Keratinocyte (primary cell): ENCODE results near the gene THSD7B. TPM values are rescaled to one million over a fixed set of nuclear protein-coding genes. Genes with fewer than 3 reads are reported as not detected.
A peak's percentile ranks its signal among the peaks of the same experiment; 100 is the strongest.

Source experiments
- DNase-seq: peaks from one replicate; pipeline ENCODE4 v3.0.0-alpha.2; 2011; ENCODE audit warnings: low read depth, missing footprints, low spot score
- FAIRE-seq: peaks from 2 replicates; lab custom pipeline; 2011; peaks lifted over from hg19 to GRCh38; lab: Jason Lieb, UNC
- H2AFZ ChIP-seq: 2 replicates; pipeline ENCODE4 v1.6.0; 2012; ENCODE audit warnings: low read length, control low read depth, inconsistent platforms; ENCODE audit not compliant: control insufficient read depth
- H3K27ac ChIP-seq: 2 replicates; pipeline ENCODE4 v1.5.1; 2011; ENCODE audit warnings: low read length; ENCODE audit not compliant: control insufficient read depth, insufficient read depth
- H3K27me3 ChIP-seq: 3 replicates; pipeline ENCODE4 v1.6.0; 2011; ENCODE audit warnings: low read length; ENCODE audit not compliant: control insufficient read depth, insufficient read depth; ENCODE audit errors: extremely low read depth
- H3K36me3 ChIP-seq, 2 experiments: 2 replicates in 1 of 2; 3 replicates in 1 of 2; pipeline ENCODE4 v1.5.1; 2011; ENCODE audit warnings: low read length in 2 of 2, mild to moderate bottlenecking in 1 of 2; ENCODE audit not compliant: control insufficient read depth in 2 of 2, insufficient read depth in 2 of 2; ENCODE audit errors: extremely low read depth in 1 of 2
- H3K4me1 ChIP-seq: 3 replicates; pipeline ENCODE4 v1.5.1; 2011; ENCODE audit warnings: low read length; ENCODE audit not compliant: control insufficient read depth, insufficient read depth; ENCODE audit errors: extremely low read depth
- H3K4me2 ChIP-seq: 3 replicates; pipeline ENCODE4 v1.6.0; 2011; ENCODE audit warnings: low read depth, low read length; ENCODE audit not compliant: control insufficient read depth, insufficient read depth; ENCODE audit errors: extremely low read depth
- H3K4me3 ChIP-seq, 3 experiments: fragments of 200-600 bp in 1 of 3; sonication (generic) in 1 of 3; 2 replicates in 2 of 3; 3 replicates in 1 of 3; pipeline ENCODE4 v1.5.1; 2011 to 2016; ENCODE audit warnings: low read length in 3 of 3, mild to moderate bottlenecking in 3 of 3, control low read depth in 2 of 3, inconsistent platforms in 1 of 3, low read depth in 1 of 3, mixed read lengths in 1 of 3, mixed run types in 1 of 3, moderate library complexity in 1 of 3; ENCODE audit not compliant: control insufficient read depth in 2 of 3, insufficient read depth in 2 of 3; ENCODE audit errors: extremely low read depth in 1 of 3
- H3K79me2 ChIP-seq: 2 replicates; pipeline ENCODE4 v1.6.0; 2012; ENCODE audit warnings: low read length; ENCODE audit not compliant: control insufficient read depth, insufficient read depth
- H3K9ac ChIP-seq: 3 replicates; pipeline ENCODE4 v1.6.0; 2011; ENCODE audit warnings: low read length; ENCODE audit not compliant: control insufficient read depth, insufficient read depth; ENCODE audit errors: extremely low read depth
- H3K9me1 ChIP-seq: 3 replicates; pipeline ENCODE4 v1.6.0; 2011; ENCODE audit warnings: low read length; ENCODE audit not compliant: control insufficient read depth, insufficient read depth; ENCODE audit errors: extremely low read depth
- H3K9me3 ChIP-seq: 2 replicates; pipeline ENCODE4 v1.5.1; 2012; ENCODE audit warnings: low read depth, low read length; ENCODE audit not compliant: control insufficient read depth
- H4K20me1 ChIP-seq: 3 replicates; pipeline ENCODE4 v1.6.0; 2011; ENCODE audit warnings: low read length; ENCODE audit not compliant: control insufficient read depth, insufficient read depth; ENCODE audit errors: extremely low read depth
- CTCF ChIP-seq, 3 experiments: IDR thresholded peaks in 1 of 3; conservative IDR thresholded peaks in 1 of 3; optimal IDR thresholded peaks in 1 of 3; 2 replicates in 2 of 3; 3 replicates in 1 of 3; pipeline versions ENCODE3 to v1.5.1; 2011; ENCODE audit warnings: low read length in 3 of 3, mild to moderate bottlenecking in 3 of 3, moderate library complexity in 2 of 3, control low read depth in 1 of 3, inconsistent platforms in 1 of 3; ENCODE audit not compliant: insufficient read depth in 2 of 3; ENCODE audit errors: extremely low read depth in 1 of 3
- EZH2 ChIP-seq: IDR thresholded peaks from one replicate; pipeline ENCODE4 v1.6.1; 2012; ENCODE audit warnings: inconsistent platforms, mild to moderate bottlenecking, low read length, moderate library complexity
- dilution Hi-C: fragments of 300-500 bp; cut with MboI; formaldehyde crosslinking; loops from one replicate; pipeline ENCODE4 v1.7.0; 2020; ENCODE audit warnings: low sequenced_read_pairs; ENCODE audit not compliant: extremely low pct_ligation_motif_present
- polyA plus RNA-seq, 5 experiments: library from polyadenylated mRNA; depleted of rRNA in 3 of 5; stranded (reverse) in 3 of 5; stranded (forward) in 1 of 5; unstranded in 1 of 5; fragments of >200 nt; gene quantifications; 1 replicate in 1 of 5; 2 replicates in 3 of 5; 3 replicates in 1 of 5; pipeline versions ENCODE4 v1.2.1 to v1.2.3, GENCODE V29; 2011 to 2012; ENCODE audit warnings: missing spikeins in 2 of 5, low read depth in 1 of 5, low replicate concordance in 1 of 5

The THSD7B gene
- polyA plus RNA-seq, 1 donor (not counting 4 experiments of a cell fraction or from before 2014, with no cell fraction given) = 0.04 TPM

GRCh38 chr2:136764452-136765255 is 691 bp upstream of the THSD7B start:
- Histone ChIP-seq H3K4me2 (peak overlapping the region; percentile 54), H3K9me3 (no peaks in the 10 kb centered on the region), H2AFZ (peak overlapping the region; percentile 19), H3K4me3 (peak overlapping the region; percentile 22 to 43 (median 33)), H3K27me3 (peaks cover 35% of the 10 kb centered on the region), H3K27ac (no peak overlapping the region), H3K36me3 (no peaks in the 10 kb centered on the region), H3K4me1 (peaks cover 6% of the 10 kb centered on the region), H3K9ac (no peak overlapping the region), H4K20me1 (no peaks in the 10 kb centered on the region), H3K79me2 (no peaks in the 10 kb centered on the region), H3K9me1 (no peaks in the 10 kb centered on the region)
- peak; percentile 78 for TF ChIP-seq EZH2
- TF ChIP-seq CTCF (optimal IDR thresholded peaks at IDR 0.05 in 1 of 3, IDR thresholded peaks at IDR 0.05 in 1 of 3, conservative IDR thresholded peaks at IDR 0.05 in 1 of 3; ENCODE audit: extremely low read depth in 1 of 3, insufficient read depth in 2 of 3, low read length in 3 of 3) = no peak
- DNase-seq = no peak
- dilution Hi-C loops = no loop called here
- FAIRE-seq = no peak

GRCh38 chr2:136766073-136766404 is 694 bp downstream of the THSD7B start:
- dilution Hi-C loops = no loop called here
- H4K20me1 ChIP-seq = no peaks in the 10 kb centered on the region
- H2AFZ ChIP-seq = no peak overlapping the region
- peaks cover 35% of the 10 kb centered on the region for H3K27me3 ChIP-seq
- H3K4me3 ChIP-seq = peak overlapping the region in 1 of 3 experiments; percentile 15
- H3K4me2 ChIP-seq = peak overlapping the region; percentile 53
- FAIRE-seq = no peak
- H3K36me3 ChIP-seq = no peaks in the 10 kb centered on the region
- H3K9ac ChIP-seq = no peak overlapping the region
- no peaks in the 10 kb centered on the region for H3K9me1 ChIP-seq
- H3K79me2 ChIP-seq = no peaks in the 10 kb centered on the region
- no peak overlapping the region for H3K27ac ChIP-seq
- H3K9me3 ChIP-seq = no peaks in the 10 kb centered on the region
- TF ChIP-seq EZH2 (peak; percentile 4), CTCF (optimal IDR thresholded peaks at IDR 0.05 in 1 of 3, IDR thresholded peaks at IDR 0.05 in 1 of 3, conservative IDR thresholded peaks at IDR 0.05 in 1 of 3; ENCODE audit: extremely low read depth in 1 of 3, insufficient read depth in 2 of 3, low read length in 3 of 3) (no peak)
- no peak for DNase-seq
- H3K4me1 ChIP-seq = peaks cover 6% of the 10 kb centered on the region
